GM21367 (cell line): Measurements from ENCODE around the gene RNF44.

Experiments used
- ATAC-seq: cut with Tn5 transposase; IDR thresholded peaks from one replicate; pipeline ENCODE4 v1.9.1; 2021; ENCODE audit not compliant: unreplicated experiment

The RNF44 gene

GRCh38 chr5:176535664-176536131 lies 1.5 kb downstream of the RNF44 start:
- no peak for ATAC-seq

DNA sequence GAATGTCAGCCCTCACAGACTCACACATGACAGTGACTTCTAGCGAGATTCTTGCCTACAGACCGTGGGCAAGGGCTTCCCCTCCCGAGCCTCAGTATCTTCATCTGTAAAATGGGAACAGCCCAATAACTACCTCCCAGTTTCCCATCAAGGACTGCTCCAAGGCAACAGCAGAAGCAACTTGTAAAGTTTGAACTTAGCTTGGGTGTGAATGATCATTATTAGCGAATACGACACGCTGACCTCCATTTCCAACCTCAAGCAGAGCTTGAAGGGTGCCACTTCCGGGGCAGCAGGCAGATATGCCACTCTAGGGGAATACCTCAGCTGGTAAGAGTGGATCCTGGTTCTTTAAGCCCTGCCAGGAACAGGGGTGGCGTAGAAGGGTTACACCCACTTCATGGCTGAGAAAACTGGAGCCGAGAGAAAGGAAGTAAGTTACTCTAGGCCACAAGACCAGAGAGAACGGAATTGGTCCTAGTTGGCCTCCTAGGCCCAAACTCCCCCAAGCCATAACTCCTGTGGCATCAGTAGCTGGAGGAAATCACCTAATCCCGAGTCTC lies 2.0 kb downstream of the RNF44 start:
- ATAC-seq, result no peak

DNA sequence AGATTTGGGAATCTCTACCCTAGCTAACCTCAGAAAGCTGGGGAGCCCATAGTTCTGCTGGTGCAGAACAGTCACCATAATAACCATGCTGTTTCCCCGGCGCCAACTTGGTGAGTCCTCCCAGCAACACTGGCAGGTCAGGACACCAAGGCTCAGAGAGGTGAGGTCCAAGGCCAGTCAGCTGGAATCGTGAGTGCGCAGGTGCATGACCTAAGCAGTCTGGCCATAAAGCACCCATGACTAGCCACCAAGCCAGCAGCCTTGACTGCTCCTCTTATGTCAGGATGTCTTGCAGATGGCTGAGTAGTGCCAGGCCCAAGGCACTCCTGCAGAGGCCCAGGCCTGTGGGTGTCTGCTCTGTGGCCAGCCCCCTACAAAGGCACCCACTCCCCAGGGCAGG lies 2.6 kb downstream of the RNF44 start:
- ATAC-seq, result no peak

DNA sequence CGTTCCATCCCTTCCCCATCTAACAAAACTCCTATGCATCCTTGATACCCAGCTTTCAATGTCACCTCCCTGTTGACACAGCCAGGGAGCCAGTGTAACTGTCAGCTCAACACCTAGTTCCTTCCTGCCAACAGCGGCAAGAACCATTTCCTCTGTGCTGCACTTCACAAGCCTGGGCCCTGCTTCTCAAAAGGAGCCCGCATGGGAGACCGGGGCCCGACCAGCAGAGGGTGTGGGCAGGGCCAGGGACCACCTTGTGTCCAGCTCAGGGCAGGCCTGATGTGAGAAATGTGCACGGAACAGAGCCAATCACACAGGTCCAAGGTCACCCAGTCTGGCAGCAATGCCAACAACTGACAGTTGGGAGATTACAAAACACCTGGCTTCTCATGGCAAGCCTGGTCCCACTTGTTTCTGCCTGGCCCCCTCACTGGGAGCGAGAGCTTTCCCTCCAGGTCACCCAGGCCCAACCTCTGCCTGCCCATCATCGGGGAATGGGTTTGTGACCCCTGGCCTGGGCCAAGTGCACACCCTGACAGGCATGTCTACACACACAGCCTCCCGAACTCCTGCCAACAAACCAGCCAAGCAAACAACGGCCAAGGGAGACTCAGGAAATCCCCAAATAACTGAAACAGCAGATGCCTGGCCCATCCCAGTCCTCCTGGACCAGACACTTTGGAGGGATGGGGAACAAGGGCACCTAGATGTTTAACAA lies 3.1 kb downstream of the RNF44 start:
- ATAC-seq, result no peak

- no peak for ATAC-seq
Observed at GRCh38 chr5:176533390-176533789, 3.8 kb downstream of the RNF44 start.

DNA sequence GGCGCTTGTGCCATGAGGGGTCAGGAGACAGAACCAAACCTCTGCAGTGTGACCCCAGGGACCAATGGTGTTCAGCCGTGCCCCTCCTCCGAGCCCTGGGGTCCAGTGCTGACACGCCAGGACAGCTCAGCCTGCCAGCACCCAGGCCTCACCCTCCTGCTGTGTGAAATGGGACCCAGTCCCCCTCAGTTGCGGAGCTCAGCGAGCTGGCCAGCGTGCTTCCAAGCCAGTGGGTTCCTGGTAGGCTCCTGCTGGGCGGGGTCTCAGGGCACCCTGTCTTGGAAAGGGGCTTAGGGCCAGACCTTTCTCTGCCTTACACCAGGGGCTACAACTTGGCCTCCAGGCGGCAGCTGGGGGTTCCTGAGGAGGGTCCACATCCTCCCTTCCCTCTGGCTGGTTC lies 4.4 kb downstream of the RNF44 start:
- no peak for ATAC-seq

DNA sequence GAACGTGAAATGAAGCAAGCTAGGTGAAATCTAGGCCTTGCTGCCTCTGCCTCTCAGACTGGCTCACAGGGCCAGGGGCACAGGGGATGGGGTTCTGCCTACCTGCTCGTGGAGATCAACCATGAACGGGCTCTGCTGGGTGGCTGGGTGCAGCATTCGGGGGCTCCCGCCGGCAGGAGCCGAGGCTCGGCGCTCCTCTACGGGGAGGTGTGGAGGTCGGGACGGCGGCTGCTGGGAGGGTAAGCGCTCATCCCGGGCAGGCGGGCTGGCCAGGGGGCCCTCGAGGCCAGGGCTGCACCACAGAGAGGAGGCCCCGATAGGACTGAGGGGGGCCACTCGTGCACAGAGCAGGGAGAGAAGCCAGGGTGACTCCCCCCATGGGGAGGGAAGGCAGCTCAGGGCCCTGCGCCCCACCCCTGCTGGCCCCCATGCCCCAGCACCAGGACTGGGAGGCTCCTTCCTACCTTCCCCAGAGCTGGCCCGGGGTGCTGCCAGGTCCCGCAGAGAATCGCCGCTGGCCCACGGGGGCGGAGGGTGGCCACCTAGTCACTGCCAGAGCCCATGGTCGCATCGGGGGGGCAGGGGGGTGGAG lies 5.2 kb downstream of the RNF44 start:
- ATAC-seq, result no peak

DNA sequence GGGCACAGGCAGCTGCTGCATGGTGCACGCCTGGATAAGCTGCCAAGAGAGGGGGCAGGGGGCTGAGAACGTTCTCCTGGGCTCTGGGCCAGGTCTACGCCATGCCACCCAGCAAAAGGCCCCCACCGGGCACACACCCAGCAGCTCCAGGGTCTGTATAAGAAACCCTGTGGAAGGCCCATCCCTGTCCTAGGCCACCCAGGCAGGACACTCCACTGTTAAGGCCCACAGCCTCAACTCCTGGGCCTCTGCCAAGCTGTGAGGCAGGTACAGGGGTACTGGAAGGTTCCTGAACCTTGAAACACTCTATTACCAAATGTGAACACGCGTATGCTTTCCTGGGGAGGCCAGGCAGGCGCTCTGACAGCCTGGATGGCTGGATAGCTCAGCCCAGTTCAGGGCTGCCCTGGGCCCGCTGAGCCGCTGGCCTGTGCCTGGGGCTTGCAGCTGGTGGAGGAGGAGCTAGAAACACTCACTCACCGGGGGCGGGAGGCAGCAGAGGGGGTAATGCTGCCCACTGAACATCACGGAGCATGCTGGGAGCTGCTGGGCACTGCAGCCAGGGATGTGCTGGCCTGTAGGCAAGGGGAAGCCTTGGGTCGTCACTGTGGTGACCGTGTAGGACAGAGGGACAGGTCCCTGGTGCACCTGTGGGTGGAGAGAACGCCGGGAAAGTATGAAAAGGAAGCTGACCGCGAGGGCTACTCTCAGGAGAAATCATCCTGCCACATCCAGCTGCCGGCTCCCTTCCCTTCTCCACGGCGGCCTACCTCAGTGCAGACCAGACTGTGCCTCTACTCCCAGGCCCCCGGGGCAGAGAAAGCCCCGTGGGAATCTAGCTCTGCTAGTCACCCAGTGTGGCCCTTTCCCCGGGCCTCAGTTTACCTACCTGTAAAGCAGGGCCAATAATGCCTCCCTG lies 6.0 kb downstream of the RNF44 start:
- ATAC-seq, result no peak

GRCh38 chr5:176530393-176530982 lies 6.7 kb downstream of the RNF44 start:
- ATAC-seq, result no peak

- no peak for ATAC-seq
Observed at GRCh38 chr5:176529741-176530141, 7.5 kb downstream of the RNF44 start.

GRCh38 chr5:176529116-176529740 lies 8.0 kb downstream of the RNF44 start:
- no peak for ATAC-seq

DNA sequence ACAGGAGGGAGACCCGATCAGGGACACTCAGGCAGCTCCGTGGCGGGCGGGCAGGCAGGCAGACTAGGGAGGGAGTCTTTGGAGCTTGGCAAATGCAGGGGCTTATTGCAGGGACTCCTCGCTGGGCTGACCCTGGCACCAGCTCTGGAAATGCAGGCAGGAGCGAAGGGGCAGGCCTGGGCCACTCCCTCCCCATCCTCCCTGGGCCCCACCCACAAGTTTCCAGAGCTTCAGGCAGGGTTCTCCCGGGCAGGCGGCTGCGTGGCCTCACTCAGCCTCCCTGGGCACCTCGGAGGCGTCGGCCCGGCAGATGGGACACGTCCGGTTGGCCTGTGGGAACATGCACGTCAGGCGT lies 8.5 kb downstream of the RNF44 start:
- no peak for ATAC-seq

GRCh38 chr5:176528301-176528700 lies 8.9 kb downstream of the RNF44 start:
- no peak for ATAC-seq

GRCh38 chr5:176527246-176528222 lies 9.7 kb downstream of the RNF44 start:
- ATAC-seq, result no peak

GRCh38 chr5:176526462-176526861 lies 10.7 kb downstream of the RNF44 start:
- no peak for ATAC-seq

DNA sequence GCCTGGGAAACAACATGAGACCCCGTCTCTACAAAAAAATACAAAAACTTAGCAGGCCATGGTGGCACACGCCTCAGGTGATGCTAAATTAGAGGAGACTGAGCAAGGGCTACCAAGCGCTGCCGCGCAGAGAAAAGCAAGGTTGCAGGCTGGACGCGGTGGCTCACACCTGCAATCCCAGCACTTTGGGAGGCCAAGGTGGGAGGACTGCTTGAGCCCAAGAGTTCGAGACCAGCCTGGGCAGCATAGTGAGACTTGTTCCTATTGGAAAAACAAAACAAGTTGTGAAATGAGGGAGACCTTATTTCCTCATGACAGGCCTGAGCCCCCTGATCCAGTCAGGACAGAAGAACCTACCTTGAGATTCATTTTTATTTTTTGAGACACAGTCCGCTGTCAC lies 11.5 kb downstream of the RNF44 start:
- no peak for ATAC-seq

DNA sequence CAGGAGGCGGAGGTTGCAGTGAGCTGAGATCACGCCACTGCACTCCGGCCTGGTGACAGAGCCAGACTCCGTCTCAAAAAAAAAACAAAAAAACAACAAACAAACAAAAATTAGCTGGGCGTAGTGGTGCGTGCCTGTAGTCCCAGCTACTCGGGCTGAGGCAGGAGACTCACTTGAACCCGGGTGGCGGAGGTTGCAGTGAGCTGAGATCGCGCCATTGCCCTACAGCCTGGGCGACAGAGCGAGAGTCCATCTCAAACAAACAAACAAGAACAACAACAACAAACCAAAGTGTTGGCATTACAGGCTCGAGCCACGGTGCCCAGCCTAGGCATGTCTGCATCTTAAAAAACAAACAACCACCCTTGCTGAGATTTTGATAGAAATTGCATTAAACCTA lies 12.2 kb downstream of the RNF44 start:
- ATAC-seq, result no peak

DNA sequence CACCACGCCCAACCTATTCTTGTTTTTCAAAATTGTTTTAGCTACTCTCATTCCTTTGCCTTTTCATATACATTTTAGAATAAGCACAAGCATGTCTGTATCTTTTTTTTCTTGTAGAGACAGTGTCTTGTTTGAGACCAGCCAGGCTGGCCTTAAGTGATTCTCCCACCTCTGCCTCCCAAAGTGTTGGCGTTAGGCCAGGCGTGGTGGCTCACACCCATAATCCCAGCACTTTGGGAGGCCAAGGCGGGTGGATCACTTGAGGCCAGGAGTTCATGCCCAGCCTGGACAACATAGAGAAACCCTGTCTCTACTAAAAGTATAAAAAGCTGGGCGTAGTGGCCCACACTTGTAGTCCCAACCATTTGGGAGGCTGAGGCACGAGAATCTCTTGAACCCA lies 13.1 kb downstream of the RNF44 start:
- ATAC-seq, result no peak

DNA sequence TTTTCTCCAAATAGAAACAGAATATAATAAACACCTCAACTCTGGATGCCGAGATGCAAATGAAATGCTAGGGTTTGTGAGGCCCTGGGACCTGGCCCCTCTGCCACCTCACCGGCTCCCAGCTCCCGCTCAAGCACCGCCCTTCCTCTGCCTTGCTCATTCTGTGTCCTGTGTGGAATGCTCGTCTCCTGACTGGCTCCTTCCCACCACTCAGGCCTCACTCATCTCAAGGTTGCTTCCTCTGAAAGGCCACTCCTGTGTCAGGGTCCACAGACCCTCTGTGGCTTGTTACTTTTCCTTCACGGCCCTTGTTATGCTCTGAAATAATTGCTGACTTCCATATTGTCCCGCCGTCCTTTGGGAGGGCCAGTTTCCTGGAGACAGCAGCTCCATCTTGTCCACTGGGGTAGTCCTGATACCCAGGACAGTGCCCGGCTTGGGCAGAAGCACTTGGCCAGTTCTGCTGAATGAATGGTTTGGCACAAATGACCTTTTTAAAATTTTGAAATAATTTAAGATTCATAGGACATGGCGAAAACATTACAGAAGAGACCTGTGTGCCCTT lies 15.4 kb downstream of the RNF44 start:
- ATAC-seq, result no peak
